Smooth muscle cell (in vitro differentiated cells): Measurements from ENCODE around the gene ATXN2. TPM values are rescaled to one million over a fixed set of nuclear protein-coding genes. Genes with fewer than 3 reads are reported as not detected.

Experiments used
- DNase-seq: peaks from one replicate; lab custom pipeline; 2025; ENCODE audit not compliant: unreplicated experiment; lab: John Stamatoyannopoulos, UW
- H2AFZ ChIP-seq: fragments of 200-600 bp; sonication (generic); 2 replicates; pipeline ENCODE4 v1.6.0; 2016; ENCODE audit warnings: antibody characterized with exemption, low read depth, mild to moderate bottlenecking
- H3F3A ChIP-seq: fragments of 200-600 bp; sonication (generic); 2 replicates; pipeline ENCODE4 v1.6.0; 2017; ENCODE audit warnings: antibody characterized with exemption, low read depth
- H3K27ac ChIP-seq: fragments of 200-600 bp; sonication (generic); 2 replicates; pipeline ENCODE4 v1.5.1; 2016; ENCODE audit warnings: low read depth, mild to moderate bottlenecking
- H3K27me3 ChIP-seq: fragments of 200-600 bp; sonication (generic); 2 replicates; pipeline ENCODE4 v1.6.1; 2016; ENCODE audit warnings: low read depth, mild to moderate bottlenecking
- H3K36me3 ChIP-seq: fragments of 200-600 bp; sonication (generic); 2 replicates; pipeline ENCODE4 v1.5.1; 2016; ENCODE audit warnings: low read depth
- H3K4me1 ChIP-seq: fragments of 200-600 bp; sonication (generic); 2 replicates; pipeline ENCODE4 v1.5.1; 2016; ENCODE audit warnings: low read depth
- H3K4me2 ChIP-seq: fragments of 200-600 bp; sonication (generic); 2 replicates; pipeline ENCODE4 v1.6.0; 2016; ENCODE audit warnings: mild to moderate bottlenecking
- H3K4me3 ChIP-seq: fragments of 200-600 bp; sonication (generic); 2 replicates; pipeline ENCODE4 v1.5.1; 2016; ENCODE audit warnings: mild to moderate bottlenecking
- H3K79me2 ChIP-seq: fragments of 200-600 bp; sonication (generic); 2 replicates; pipeline ENCODE4 v1.6.0; 2016; ENCODE audit warnings: low read depth, mild to moderate bottlenecking
- H3K9ac ChIP-seq: fragments of 200-600 bp; sonication (generic); 2 replicates; pipeline ENCODE4 v1.6.0; 2016; ENCODE audit warnings: low read depth
- H3K9me3 ChIP-seq: fragments of 200-600 bp; sonication (generic); replicated peaks from 2 replicates; pipeline ENCODE4 v1.5.1; 2016; ENCODE audit warnings: low read depth
- H4K20me1 ChIP-seq: fragments of 200-600 bp; sonication (generic); 2 replicates; pipeline ENCODE4 v1.6.0; 2016; ENCODE audit warnings: low read depth
- WGBS: methylation state at CpG from one replicate; pipeline ENCODE4 v1.1.7; 2016; ENCODE audit warnings: low lambda C conversion rate; 5-methylcytosine and 5-hydroxymethylcytosine counted together
- polyA plus RNA-seq: library from polyadenylated mRNA; unstranded; fragments of >200 nt; fragmentation: Nextera tagmentation; extraction: Ambion mirVana; gene quantifications from 2 replicates; pipeline ENCODE4 v1.2.1, GENCODE V29; 2016
- total RNA-seq: library from RNA; depleted of rRNA; stranded (reverse); fragments of >200 nt; gene quantifications from 2 replicates; pipeline ENCODE4 v1.2.3, GENCODE V29; 2014
- TF ChIP-seq, protein P1 (sequence below): fragments of 200-600 bp; sonication (generic); IDR thresholded peaks from 2 replicates; pipeline ENCODE4 v1.5.1; 2017; ENCODE audit warnings: borderline replicate concordance, mild to moderate bottlenecking, antibody characterized with exemption; ENCODE audit not compliant: insufficient read depth, poor library complexity, severe bottlenecking

ATXN2 gene
- total and polyA plus RNA-seq, 2 experiments from 2014 or later: 29.3 to 39.6 TPM

DNA sequence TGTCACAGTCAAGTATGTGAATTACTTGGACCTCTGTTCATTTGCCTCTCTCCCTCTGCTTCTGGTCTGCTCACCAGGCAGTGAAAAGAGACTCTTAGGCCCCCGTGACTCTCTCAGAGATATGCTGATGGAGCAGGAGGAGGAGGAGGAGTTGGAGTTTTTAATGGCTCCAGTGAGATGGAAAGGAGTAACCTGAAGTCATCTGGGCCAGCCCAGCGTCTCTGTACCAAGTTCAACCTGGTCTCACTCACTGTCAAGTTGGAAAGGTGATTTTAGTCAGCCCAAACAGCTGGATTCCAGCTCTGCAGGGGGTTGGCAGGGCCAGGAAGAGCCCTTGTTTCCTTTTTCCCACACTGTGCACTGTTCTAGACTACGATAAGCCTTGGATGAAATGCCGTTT is 144.8 kb downstream of the ATXN2 start:
- H2AFZ ChIP-seq: no peak overlapping the region
- H3K4me1 ChIP-seq: no peaks in the 10 kb centered on the region
- TF ChIP-seq, protein P1, sequence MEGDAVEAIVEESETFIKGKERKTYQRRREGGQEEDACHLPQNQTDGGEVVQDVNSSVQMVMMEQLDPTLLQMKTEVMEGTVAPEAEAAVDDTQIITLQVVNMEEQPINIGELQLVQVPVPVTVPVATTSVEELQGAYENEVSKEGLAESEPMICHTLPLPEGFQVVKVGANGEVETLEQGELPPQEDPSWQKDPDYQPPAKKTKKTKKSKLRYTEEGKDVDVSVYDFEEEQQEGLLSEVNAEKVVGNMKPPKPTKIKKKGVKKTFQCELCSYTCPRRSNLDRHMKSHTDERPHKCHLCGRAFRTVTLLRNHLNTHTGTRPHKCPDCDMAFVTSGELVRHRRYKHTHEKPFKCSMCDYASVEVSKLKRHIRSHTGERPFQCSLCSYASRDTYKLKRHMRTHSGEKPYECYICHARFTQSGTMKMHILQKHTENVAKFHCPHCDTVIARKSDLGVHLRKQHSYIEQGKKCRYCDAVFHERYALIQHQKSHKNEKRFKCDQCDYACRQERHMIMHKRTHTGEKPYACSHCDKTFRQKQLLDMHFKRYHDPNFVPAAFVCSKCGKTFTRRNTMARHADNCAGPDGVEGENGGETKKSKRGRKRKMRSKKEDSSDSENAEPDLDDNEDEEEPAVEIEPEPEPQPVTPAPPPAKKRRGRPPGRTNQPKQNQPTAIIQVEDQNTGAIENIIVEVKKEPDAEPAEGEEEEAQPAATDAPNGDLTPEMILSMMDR: no peak
- no peaks in the 10 kb centered on the region for H3K27me3 ChIP-seq
- no peaks in the 10 kb centered on the region for H3K79me2 ChIP-seq
- WGBS: 94% methylated on average over 4 of the region's 4 CpGs
- H3K4me2 ChIP-seq: no peak overlapping the region
- no peak overlapping the region for H3K9ac ChIP-seq
- no peak overlapping the region for H3K27ac ChIP-seq
- H4K20me1 ChIP-seq: peaks cover 45% of the 10 kb centered on the region
- no peaks in the 10 kb centered on the region for H3K36me3 ChIP-seq
- DNase-seq: no peak
- H3F3A ChIP-seq: peaks cover 16% of the 10 kb centered on the region
- no peak overlapping the region for H3K4me3 ChIP-seq
- H3K9me3 ChIP-seq: no peaks in the 10 kb centered on the region

DNA sequence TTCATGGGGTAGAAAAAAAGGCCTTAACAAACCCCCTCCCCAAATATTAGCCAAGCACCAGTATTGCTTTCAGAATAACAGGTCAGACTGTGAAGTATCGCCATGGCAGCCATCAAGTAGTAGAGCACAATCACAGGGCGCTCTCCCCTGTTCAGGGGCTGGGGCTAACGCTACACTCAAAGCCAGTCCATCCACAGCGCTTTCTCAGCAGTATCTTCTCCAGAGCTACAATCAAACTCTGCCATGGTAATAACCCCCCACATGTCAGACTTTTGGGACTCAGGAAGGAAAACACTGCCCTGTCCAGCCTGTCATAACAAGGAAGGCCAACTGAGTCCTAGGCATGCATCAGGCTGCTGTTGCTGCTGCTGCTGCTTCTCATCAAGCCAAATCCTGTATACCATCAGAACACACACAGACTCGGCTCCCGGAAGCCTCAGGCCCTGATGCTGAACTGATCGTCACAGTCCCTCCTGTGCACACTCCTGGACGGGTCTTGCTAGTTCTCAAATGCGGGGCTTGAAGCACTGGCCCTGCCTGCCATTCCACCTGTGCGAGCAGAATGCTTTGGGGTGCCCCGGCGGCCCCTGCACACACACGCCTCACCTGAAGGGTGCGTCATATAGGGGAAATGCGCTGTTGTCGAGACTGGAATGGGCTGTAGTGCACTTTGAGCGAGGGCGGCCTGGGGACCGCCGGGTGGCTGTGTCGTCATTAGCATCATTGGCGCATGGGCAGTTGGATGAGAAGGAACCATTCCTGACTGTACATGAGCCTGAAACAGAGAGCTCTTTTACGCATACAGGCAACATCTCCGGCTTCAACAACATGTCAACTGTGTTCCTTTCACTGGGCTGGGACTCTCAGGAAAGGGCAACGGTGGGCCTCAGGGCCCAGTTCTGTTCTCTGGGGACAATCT is 145.8 kb downstream of the ATXN2 start:
- H3K4me3 ChIP-seq: no peak overlapping the region
- H3K79me2 ChIP-seq: no peaks in the 10 kb centered on the region
- H2AFZ ChIP-seq: no peak overlapping the region
- no peak for DNase-seq
- TF ChIP-seq, protein P1: no peak
- no peaks in the 10 kb centered on the region for H3K27me3 ChIP-seq
- no peaks in the 10 kb centered on the region for H3K9me3 ChIP-seq
- H3K4me1 ChIP-seq: no peaks in the 10 kb centered on the region
- 93% methylated on average over 25 of the region's 25 CpGs for WGBS
- H3K9ac ChIP-seq: no peak overlapping the region
- H3K27ac ChIP-seq: no peak overlapping the region
- H3K36me3 ChIP-seq: no peaks in the 10 kb centered on the region
- H3F3A ChIP-seq: peaks cover 25% of the 10 kb centered on the region
- H4K20me1 ChIP-seq: peaks cover 46% of the 10 kb centered on the region
- no peak overlapping the region for H3K4me2 ChIP-seq

DNA sequence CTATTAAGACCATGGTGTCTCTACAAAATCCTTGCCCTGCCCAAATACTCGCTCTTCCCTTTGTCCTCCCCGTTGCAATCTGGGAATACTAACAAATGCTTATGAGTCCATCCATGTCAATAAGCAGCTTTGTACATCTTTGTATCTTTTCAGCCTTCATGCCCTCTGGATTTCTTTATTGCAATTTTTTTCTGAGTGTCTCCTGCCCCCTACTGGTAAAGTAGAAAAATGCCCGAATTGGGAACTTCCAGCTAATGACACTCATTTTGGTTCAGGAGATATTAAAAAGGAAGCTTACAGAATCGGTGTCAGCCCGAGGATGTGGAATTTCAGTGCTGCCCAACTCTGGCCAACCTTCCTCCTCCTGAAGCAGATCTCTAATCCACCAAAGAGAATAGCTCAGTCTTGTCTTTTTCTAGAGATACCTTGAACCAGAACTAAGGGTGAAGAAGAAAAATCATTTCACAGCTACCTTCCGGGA is 147.4 kb downstream of the ATXN2 start:
- 60% methylated on average over 6 of the region's 6 CpGs for WGBS
- H3K4me2 ChIP-seq: no peak overlapping the region
- H2AFZ ChIP-seq: no peak overlapping the region
- no peak overlapping the region for H3K9ac ChIP-seq
- H3K36me3 ChIP-seq: no peaks in the 10 kb centered on the region
- no peaks in the 10 kb centered on the region for H3K4me1 ChIP-seq
- peak overlapping the region; percentile 32 for H3K27ac ChIP-seq
- peaks cover 47% of the 10 kb centered on the region for H4K20me1 ChIP-seq
- peaks cover 25% of the 10 kb centered on the region for H3F3A ChIP-seq
- no peak for DNase-seq
- no peaks in the 10 kb centered on the region for H3K9me3 ChIP-seq
- H3K4me3 ChIP-seq: no peak overlapping the region
- TF ChIP-seq, protein P1: peak; percentile 84
- H3K27me3 ChIP-seq: no peaks in the 10 kb centered on the region
- H3K79me2 ChIP-seq: no peaks in the 10 kb centered on the region
